ENCODE measurements around the gene CAMKV. TPM values are rescaled to one million over a fixed set of nuclear protein-coding genes. Genes with fewer than 3 reads are reported as not detected.

Gene CAMKV
- total and polyA plus RNA-seq, 10 of the 15 experiments (the other 5 are each of a cell fraction or from before 2014, with no cell fraction given), result 0.06 to 0.20 TPM; not detected in 8

DNA sequence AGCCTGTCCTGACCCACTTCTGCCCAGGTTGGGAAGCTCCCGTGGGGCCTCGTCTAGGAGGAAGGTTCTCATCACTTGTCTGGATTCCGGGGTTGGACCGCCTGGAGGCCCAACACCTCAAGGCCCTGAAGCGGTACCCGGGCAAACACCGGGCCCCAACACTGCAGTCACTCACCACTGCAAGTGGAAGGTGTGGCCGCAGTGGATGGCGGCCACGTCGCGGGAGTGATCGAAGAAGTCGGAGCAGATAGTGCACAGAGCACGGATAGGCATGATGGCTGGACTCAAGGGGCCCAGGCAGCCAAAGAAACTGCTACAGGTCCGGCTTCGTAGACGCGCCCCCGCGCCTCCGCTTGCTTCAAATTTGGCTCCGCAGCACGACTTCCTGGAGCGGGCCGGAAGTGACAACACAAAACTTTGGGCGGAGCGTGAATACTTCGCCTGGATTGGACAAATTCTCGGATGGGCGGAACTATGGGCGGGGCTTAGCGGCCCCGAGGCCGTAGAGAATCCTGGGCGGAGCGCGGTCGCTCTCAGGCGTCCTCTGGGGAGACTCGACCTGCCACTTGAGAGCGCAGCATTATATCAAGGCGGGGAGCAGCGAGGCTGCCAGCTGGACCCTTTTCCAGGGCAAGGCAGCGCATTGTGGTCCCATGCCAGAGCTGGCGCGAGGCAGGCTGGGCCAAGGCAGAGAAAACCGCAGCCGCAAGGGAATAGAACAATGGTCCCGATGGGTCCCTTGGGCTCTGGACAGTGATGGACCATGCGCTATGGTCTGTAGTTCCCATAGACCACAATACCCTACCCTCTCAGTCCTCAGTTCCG is 13.3 kb downstream of the CAMKV start, which contains the start of gene TRAIP (continued):
- TF ChIP-seq RCOR1 (conservative IDR thresholded peaks at IDR 0.05; ENCODE audit: low read depth, low read length) (no peak), GABPA (IDR thresholded peaks at IDR 0.05; ENCODE audit: low read depth) (peak; percentile 98), JUND (IDR thresholded peaks at IDR 0.05; ENCODE audit: low read depth, low read length) (no peak), SREBF2 (IDR thresholded peaks at IDR 0.05; ENCODE audit: low read length) (peak; percentile 36; the same call in 1 of the 2 replicates), SIX5 (IDR thresholded peaks at IDR 0.05; ENCODE audit: low read depth, low read length, severe bottlenecking) (no peak), RUNX3 (IDR thresholded peaks at IDR 0.05; ENCODE audit: low read length) (no peak), ZZZ3 (IDR thresholded peaks at IDR 0.05; ENCODE audit: control insufficient read depth, insufficient read length, low read depth) (no peak), KAT2A (conservative IDR thresholded peaks at IDR 0.05; ENCODE audit: control insufficient read depth, low read depth, low read length) (no peak), NRF1 (conservative IDR thresholded peaks at IDR 0.05; ENCODE audit: low read depth, low read length) (no peak), FOXK2 (IDR thresholded peaks at IDR 0.05) (no peak; the same call in 1 of the 2 replicates), ZNF217 (IDR thresholded peaks at IDR 0.05) (no peak), DPF2 (IDR thresholded peaks at IDR 0.05) (no peak), CHD1 (IDR thresholded peaks at IDR 0.05; ENCODE audit: low read depth, low read length) (no peak), RAD21 (IDR thresholded peaks at IDR 0.05; ENCODE audit: insufficient read depth, low read depth, low read length) (no peak), MTA3 (IDR thresholded peaks at IDR 0.05; ENCODE audit: borderline replicate concordance, low read length) (no peak), SUZ12 (IDR thresholded peaks at IDR 0.05; ENCODE audit: unreplicated experiment) (no peak), SUPT20H (IDR thresholded peaks at IDR 0.05; ENCODE audit: borderline replicate concordance, control insufficient read depth, low read depth, low read length) (no peak), PML (IDR thresholded peaks at IDR 0.05; ENCODE audit: low read length) (no peak), SMAD5 (IDR thresholded peaks at IDR 0.05; ENCODE audit: low read depth) (no peak), ZNF274 (IDR thresholded peaks at IDR 0.05; ENCODE audit: insufficient read depth, insufficient read length) (no peak), RAD51 (IDR thresholded peaks at IDR 0.05) (no peak), STAT1 (conservative IDR thresholded peaks at IDR 0.05) (no peak), IKZF2 (IDR thresholded peaks at IDR 0.05) (no peak; a peak in 1 of 4 replicates)
- TF ChIP-seq, protein P1, sequence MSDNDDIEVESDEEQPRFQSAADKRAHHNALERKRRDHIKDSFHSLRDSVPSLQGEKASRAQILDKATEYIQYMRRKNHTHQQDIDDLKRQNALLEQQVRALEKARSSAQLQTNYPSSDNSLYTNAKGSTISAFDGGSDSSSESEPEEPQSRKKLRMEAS (IDR thresholded peaks at IDR 0.05; ENCODE audit: low read depth, low read length), result peak; percentile 83
- TF ChIP-seq, protein P2, sequence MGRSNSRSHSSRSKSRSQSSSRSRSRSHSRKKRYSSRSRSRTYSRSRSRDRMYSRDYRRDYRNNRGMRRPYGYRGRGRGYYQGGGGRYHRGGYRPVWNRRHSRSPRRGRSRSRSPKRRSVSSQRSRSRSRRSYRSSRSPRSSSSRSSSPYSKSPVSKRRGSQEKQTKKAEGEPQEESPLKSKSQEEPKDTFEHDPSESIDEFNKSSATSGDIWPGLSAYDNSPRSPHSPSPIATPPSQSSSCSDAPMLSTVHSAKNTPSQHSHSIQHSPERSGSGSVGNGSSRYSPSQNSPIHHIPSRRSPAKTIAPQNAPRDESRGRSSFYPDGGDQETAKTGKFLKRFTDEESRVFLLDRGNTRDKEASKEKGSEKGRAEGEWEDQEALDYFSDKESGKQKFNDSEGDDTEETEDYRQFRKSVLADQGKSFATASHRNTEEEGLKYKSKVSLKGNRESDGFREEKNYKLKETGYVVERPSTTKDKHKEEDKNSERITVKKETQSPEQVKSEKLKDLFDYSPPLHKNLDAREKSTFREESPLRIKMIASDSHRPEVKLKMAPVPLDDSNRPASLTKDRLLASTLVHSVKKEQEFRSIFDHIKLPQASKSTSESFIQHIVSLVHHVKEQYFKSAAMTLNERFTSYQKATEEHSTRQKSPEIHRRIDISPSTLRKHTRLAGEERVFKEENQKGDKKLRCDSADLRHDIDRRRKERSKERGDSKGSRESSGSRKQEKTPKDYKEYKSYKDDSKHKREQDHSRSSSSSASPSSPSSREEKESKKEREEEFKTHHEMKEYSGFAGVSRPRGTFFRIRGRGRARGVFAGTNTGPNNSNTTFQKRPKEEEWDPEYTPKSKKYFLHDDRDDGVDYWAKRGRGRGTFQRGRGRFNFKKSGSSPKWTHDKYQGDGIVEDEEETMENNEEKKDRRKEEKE (IDR thresholded peaks at IDR 0.05), result no peak
- TF ChIP-seq, protein P3, sequence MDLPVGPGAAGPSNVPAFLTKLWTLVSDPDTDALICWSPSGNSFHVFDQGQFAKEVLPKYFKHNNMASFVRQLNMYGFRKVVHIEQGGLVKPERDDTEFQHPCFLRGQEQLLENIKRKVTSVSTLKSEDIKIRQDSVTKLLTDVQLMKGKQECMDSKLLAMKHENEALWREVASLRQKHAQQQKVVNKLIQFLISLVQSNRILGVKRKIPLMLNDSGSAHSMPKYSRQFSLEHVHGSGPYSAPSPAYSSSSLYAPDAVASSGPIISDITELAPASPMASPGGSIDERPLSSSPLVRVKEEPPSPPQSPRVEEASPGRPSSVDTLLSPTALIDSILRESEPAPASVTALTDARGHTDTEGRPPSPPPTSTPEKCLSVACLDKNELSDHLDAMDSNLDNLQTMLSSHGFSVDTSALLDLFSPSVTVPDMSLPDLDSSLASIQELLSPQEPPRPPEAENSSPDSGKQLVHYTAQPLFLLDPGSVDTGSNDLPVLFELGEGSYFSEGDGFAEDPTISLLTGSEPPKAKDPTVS (IDR thresholded peaks at IDR 0.05; ENCODE audit: low read depth, low read length), result no peak
- TF ChIP-seq, protein P4, sequence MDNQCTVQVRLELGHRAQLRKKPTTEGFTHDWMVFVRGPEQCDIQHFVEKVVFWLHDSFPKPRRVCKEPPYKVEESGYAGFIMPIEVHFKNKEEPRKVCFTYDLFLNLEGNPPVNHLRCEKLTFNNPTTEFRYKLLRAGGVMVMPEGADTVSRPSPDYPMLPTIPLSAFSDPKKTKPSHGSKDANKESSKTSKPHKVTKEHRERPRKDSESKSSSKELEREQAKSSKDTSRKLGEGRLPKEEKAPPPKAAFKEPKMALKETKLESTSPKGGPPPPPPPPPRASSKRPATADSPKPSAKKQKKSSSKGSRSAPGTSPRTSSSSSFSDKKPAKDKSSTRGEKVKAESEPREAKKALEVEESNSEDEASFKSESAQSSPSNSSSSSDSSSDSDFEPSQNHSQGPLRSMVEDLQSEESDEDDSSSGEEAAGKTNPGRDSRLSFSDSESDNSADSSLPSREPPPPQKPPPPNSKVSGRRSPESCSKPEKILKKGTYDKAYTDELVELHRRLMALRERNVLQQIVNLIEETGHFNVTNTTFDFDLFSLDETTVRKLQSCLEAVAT (IDR thresholded peaks at IDR 0.05), result 0 out of 2 replicates have a peak, but pooled peaks have one; percentile 50

Data from GM12878 (cell line).